MM.1S (cell line): ENCODE data around the gene VPS35.

Source experiments
- DNase-seq: peaks from one replicate; pipeline ENCODE4 v3.0.0-alpha.2; 2015
- H2AFZ ChIP-seq: fragments of 300-600 bp; sonication (generic); 2 replicates; pipeline ENCODE4 v1.6.0; 2016; ENCODE audit warnings: antibody characterized with exemption, low read length
- H3F3A ChIP-seq: fragments of 300-600 bp; sonication (generic); 2 replicates; pipeline ENCODE4 v1.6.1; 2016; ENCODE audit warnings: mild to moderate bottlenecking, antibody characterized with exemption, low read length, moderate library complexity, mixed read lengths; ENCODE audit not compliant: insufficient read depth
- H3K27ac ChIP-seq: fragments of 300-600 bp; sonication (generic); 2 replicates; pipeline ENCODE4 v1.5.1; 2016; ENCODE audit warnings: mild to moderate bottlenecking, low read length
- H3K27me3 ChIP-seq: fragments of 300-600 bp; sonication (generic); replicated peaks from 2 replicates; pipeline ENCODE4 v1.6.0; 2016; ENCODE audit warnings: low read length; ENCODE audit not compliant: insufficient read depth
- H3K36me3 ChIP-seq: fragments of 300-600 bp; sonication (generic); replicated peaks from 2 replicates; pipeline ENCODE4 v1.6.1; 2016; ENCODE audit warnings: mild to moderate bottlenecking, low read length, mixed read lengths; ENCODE audit not compliant: insufficient read depth
- H3K4me1 ChIP-seq: fragments of 300-600 bp; sonication (generic); 2 replicates; pipeline ENCODE4 v1.6.1; 2016; ENCODE audit warnings: low read length, mixed read lengths
- H3K4me2 ChIP-seq: fragments of 300-600 bp; sonication (generic); 2 replicates; pipeline ENCODE4 v1.6.0; 2016; ENCODE audit warnings: low read depth, low read length
- H3K4me3 ChIP-seq: fragments of 300-600 bp; sonication (generic); 2 replicates; pipeline ENCODE4 v1.5.1; 2016; ENCODE audit warnings: low read length, mixed read lengths
- H3K79me2 ChIP-seq: fragments of 300-600 bp; sonication (generic); 2 replicates; pipeline ENCODE4 v1.6.1; 2016; ENCODE audit warnings: mixed run types, low read length, mixed read lengths
- H3K9ac ChIP-seq: fragments of 300-600 bp; sonication (generic); 2 replicates; pipeline ENCODE4 v1.6.1; 2016; ENCODE audit warnings: low read length, mixed read lengths
- H3K9me2 ChIP-seq: fragments of 300-600 bp; sonication (generic); replicated peaks from 2 replicates; pipeline ENCODE4 v1.6.1; 2016; ENCODE audit warnings: mild to moderate bottlenecking, low read length, mixed read lengths; ENCODE audit not compliant: insufficient read depth
- H3K9me3 ChIP-seq: fragments of 300-600 bp; sonication (generic); replicated peaks from 2 replicates; pipeline ENCODE4 v1.6.1; 2016; ENCODE audit warnings: mild to moderate bottlenecking, low read length, mixed read lengths; ENCODE audit not compliant: insufficient read depth
- H4K20me1 ChIP-seq: fragments of 300-600 bp; sonication (generic); 2 replicates; pipeline ENCODE4 v1.6.1; 2016; ENCODE audit warnings: mild to moderate bottlenecking, low read length, moderate library complexity, mixed read lengths; ENCODE audit not compliant: insufficient read depth
- CTCF ChIP-seq: fragments of 300-600 bp; sonication (generic); IDR thresholded peaks from 2 replicates; pipeline ENCODE4 v1.5.1; 2016; ENCODE audit warnings: antibody characterized with exemption, low read length, mixed read lengths
- EZH2 ChIP-seq: fragments of 300-600 bp; sonication (generic); optimal IDR thresholded peaks from 2 replicates; pipeline ENCODE3; 2017; ENCODE audit warnings: low read depth, mild to moderate bottlenecking, antibody characterized with exemption, low read length, mixed read lengths
- EZH2phosphoT487 ChIP-seq: fragments of 300-600 bp; sonication (generic); IDR thresholded peaks from 2 replicates; pipeline ENCODE4 v1.6.1; 2018; ENCODE audit warnings: antibody characterized with exemption, low read length

VPS35 gene

GRCh38 chr16:46651305-46651704 lies 37.7 kb downstream of the VPS35 start:
- no peak for TF ChIP-seq CTCF
- TF ChIP-seq EZH2phosphoT487, result no peak
- no peak for TF ChIP-seq EZH2
- H3K27me3 ChIP-seq, result no peaks in the 10 kb centered on the region
- H3K4me1 ChIP-seq, result no peaks in the 10 kb centered on the region
- no peak overlapping the region for H3K4me3 ChIP-seq
- H2AFZ ChIP-seq, result no peak overlapping the region
- no peak overlapping the region for H3K4me2 ChIP-seq
- H4K20me1 ChIP-seq, result no peaks in the 10 kb centered on the region
- H3F3A ChIP-seq, result no peaks in the 10 kb centered on the region
- H3K27ac ChIP-seq, result no peak overlapping the region
- H3K9me3 ChIP-seq, result no peaks in the 10 kb centered on the region
- DNase-seq, result no peak
- no peak overlapping the region for H3K9ac ChIP-seq
- H3K79me2 ChIP-seq, result no peaks in the 10 kb centered on the region
- H3K9me2 ChIP-seq, result no peaks in the 10 kb centered on the region
- H3K36me3 ChIP-seq, result no peaks in the 10 kb centered on the region

- H3K4me1 ChIP-seq, result no peaks in the 10 kb centered on the region
- H3K36me3 ChIP-seq, result no peaks in the 10 kb centered on the region
- no peaks in the 10 kb centered on the region for H3K27me3 ChIP-seq
- H4K20me1 ChIP-seq, result no peaks in the 10 kb centered on the region
- H3K27ac ChIP-seq, result no peak overlapping the region
- H3K79me2 ChIP-seq, result no peaks in the 10 kb centered on the region
- no peaks in the 10 kb centered on the region for H3F3A ChIP-seq
- no peak overlapping the region for H2AFZ ChIP-seq
- no peak overlapping the region for H3K4me3 ChIP-seq
- H3K4me2 ChIP-seq, result no peak overlapping the region
- no peak for TF ChIP-seq CTCF
- TF ChIP-seq EZH2phosphoT487, result no peak
- no peak for TF ChIP-seq EZH2
- H3K9ac ChIP-seq, result no peak overlapping the region
- no peaks in the 10 kb centered on the region for H3K9me2 ChIP-seq
- no peak for DNase-seq
- no peaks in the 10 kb centered on the region for H3K9me3 ChIP-seq
These were observed 38.7 kb downstream of the VPS35 start for GRCh38 chr16:46650254-46650623.

- Histone ChIP-seq H3K9ac (no peak overlapping the region), H3K4me3 (no peak overlapping the region), H3K27me3 (no peaks in the 10 kb centered on the region), H3K4me2 (no peak overlapping the region), H3K9me2 (no peaks in the 10 kb centered on the region), H3K27ac (no peak overlapping the region), H3F3A (no peaks in the 10 kb centered on the region), H3K79me2 (no peaks in the 10 kb centered on the region), H3K9me3 (no peaks in the 10 kb centered on the region), H2AFZ (no peak overlapping the region), H3K4me1 (no peaks in the 10 kb centered on the region), H3K36me3 (no peaks in the 10 kb centered on the region), H4K20me1 (no peaks in the 10 kb centered on the region)
- no peak for TF ChIP-seq EZH2
- TF ChIP-seq EZH2phosphoT487, result no peak
- no peak for TF ChIP-seq CTCF
- DNase-seq, result no peak
These were observed 39.3 kb downstream of the VPS35 start for GRCh38 chr16:46649588-46650253.
